ENCODE results near the gene GALNT17.

Gene GALNT17

DNA sequence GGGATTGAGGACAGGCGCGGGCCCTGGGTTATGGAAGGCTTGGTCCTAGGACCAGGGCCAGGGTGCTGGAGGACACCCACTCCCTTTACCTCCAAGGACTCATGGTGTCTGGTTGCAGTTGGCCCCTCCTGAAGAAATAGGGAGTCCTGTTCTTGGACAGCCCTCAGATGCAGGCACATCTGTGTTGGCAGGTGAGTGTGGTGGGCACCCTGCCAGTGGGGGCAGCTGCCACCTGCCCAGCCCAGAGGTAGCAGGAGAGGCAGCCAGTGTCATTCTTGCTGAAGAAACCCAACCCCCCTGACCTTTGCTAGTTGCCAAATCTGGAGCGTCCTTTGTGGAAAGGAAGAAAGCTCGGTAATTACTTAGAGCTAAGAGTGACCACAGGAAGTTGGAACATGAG is 8.3 kb downstream of the GALNT17 start:
- H3K4me3 Mint-ChIP-seq, result no peak overlapping the region
- no peaks in the 10 kb centered on the region for H3K27me3 Mint-ChIP-seq
- no peaks in the 10 kb centered on the region for H3K36me3 Mint-ChIP-seq
- no peak overlapping the region for H3K27ac Mint-ChIP-seq
- peaks cover 3% of the 10 kb centered on the region for H3K9me3 Mint-ChIP-seq (ENCODE audit: low read depth)
- no peaks in the 10 kb centered on the region for H3K4me1 Mint-ChIP-seq (ENCODE audit: low read depth)

DNA sequence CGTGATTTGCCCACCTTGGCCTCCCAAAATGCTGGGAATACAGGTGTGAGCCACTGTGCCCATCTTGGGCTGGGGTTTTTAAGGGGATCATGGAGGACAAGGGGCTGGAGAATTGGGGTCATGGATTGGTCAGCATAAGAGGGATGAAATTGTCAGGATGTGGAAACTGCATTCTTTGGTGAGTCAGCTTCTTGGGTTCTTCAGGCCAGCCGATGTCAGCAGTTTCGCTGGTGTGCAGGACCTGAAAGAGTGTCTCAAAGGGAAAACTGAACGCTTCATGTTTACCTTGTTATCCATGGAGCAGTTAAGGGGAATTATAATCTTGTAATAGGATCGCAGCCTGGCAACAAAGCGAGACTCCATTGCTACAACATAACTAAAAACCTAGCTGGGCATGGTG is 13.0 kb downstream of the GALNT17 start:
- no peak overlapping the region for H3K4me3 Mint-ChIP-seq
- no peaks in the 10 kb centered on the region for H3K27me3 Mint-ChIP-seq
- peaks cover 3% of the 10 kb centered on the region for H3K9me3 Mint-ChIP-seq (ENCODE audit: low read depth)
- H3K4me1 Mint-ChIP-seq (ENCODE audit: low read depth), result no peaks in the 10 kb centered on the region
- no peak overlapping the region for H3K27ac Mint-ChIP-seq
- H3K36me3 Mint-ChIP-seq, result no peaks in the 10 kb centered on the region

DNA sequence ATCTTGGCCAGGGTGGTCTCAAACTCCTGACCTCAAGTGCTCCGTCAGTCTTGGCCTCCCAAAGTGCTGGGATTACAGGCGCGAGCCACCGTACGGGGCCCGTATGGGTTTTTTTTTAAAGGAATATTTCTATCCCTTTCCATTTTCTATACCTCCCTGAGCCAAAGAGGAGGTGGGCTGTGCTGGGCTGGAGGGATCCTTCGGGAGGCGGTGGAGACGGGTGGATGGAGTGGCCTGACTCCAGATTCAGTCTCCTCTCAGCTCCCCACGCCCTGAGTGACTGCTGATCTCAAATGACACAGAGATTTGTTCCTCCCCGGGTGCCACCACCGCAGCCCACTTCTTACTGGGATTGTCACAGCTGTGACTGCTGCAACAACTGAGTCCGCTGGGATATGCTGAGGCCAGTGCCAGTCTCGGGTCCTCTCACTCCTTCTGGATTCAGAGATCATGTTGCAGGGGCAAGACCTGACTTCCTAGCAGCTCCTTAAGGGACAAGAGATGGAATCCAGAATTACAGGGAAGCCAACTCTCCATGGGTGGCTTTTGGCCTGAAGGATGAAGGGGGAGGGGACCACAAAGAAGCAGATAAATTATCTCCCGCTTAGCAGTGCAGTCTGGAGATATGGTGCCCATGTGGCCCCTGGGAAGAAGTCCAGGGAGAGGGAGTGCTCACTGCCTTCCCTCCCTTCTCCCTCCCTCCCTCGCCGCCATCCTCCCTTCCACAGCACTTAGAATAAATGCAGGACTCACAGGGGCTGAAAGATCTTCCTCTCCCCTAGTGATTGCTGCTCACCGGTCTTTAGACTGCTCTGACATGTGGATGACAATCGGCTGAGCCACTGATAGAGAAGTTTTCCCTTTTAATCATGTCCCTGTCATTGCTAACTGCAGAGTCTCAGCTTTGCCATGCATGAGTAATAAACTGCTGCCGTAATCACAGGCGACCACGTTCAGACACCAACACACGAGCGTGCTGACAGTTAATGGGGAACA is 14.3 kb downstream of the GALNT17 start:
- H3K9me3 Mint-ChIP-seq (ENCODE audit: low read depth), result peaks cover 3% of the 10 kb centered on the region
- no peak overlapping the region for H3K4me3 Mint-ChIP-seq
- H3K27me3 Mint-ChIP-seq, result no peaks in the 10 kb centered on the region
- H3K27ac Mint-ChIP-seq, result no peak overlapping the region
- H3K4me1 Mint-ChIP-seq (ENCODE audit: low read depth), result no peaks in the 10 kb centered on the region
- no peaks in the 10 kb centered on the region for H3K36me3 Mint-ChIP-seq

DNA sequence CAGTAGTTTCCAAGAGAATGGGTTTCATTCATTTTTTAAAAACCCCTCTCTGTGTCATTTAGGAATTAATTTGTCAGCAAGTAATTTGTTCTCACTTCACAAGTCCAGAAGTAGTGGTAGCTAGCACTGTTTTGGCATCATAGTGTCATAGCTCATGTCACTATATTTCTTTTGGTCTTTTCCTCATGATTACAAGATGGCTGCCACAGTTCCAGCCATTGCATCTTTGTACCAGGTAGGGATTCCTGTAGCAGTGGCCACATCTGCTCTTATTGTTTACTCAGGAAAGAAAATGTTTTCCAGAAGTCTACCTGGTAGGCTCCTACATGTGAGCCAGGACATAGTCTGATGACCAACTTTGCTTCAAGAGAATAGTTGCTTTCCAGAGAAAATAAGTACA is 16.2 kb downstream of the GALNT17 start:
- Mint-ChIP-seq H3K9me3 (ENCODE audit: low read depth) (peaks cover 2% of the 10 kb centered on the region), H3K36me3 (no peaks in the 10 kb centered on the region), H3K4me3 (no peak overlapping the region), H3K27me3 (no peaks in the 10 kb centered on the region), H3K4me1 (ENCODE audit: low read depth) (no peaks in the 10 kb centered on the region), H3K27ac (no peak overlapping the region)

DNA sequence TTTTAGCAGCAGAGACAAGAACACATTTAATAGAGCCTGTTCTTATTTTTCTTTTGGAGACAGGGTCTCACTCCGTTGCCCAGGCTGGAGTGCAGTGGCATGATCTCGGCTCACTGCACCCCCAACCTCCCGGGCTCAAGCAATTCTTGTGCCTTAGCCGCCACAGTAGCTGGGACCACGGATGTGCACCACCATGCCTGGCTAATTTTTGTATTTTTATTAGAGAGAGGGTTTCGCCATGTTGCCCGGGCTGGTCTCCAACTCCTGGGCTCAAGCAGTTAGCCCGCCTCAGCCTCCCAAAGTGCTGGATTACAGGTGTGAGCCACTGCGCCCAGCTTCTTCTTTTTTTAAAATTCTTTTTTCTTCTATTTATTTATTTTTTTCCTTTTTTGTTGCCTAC is 23.3 kb downstream of the GALNT17 start:
- no peaks in the 10 kb centered on the region for H3K4me1 Mint-ChIP-seq (ENCODE audit: low read depth)
- H3K36me3 Mint-ChIP-seq, result no peaks in the 10 kb centered on the region
- no peak overlapping the region for H3K27ac Mint-ChIP-seq
- no peaks in the 10 kb centered on the region for H3K27me3 Mint-ChIP-seq
- no peak overlapping the region for H3K4me3 Mint-ChIP-seq
- peaks cover 5% of the 10 kb centered on the region for H3K9me3 Mint-ChIP-seq (ENCODE audit: low read depth)

DNA sequence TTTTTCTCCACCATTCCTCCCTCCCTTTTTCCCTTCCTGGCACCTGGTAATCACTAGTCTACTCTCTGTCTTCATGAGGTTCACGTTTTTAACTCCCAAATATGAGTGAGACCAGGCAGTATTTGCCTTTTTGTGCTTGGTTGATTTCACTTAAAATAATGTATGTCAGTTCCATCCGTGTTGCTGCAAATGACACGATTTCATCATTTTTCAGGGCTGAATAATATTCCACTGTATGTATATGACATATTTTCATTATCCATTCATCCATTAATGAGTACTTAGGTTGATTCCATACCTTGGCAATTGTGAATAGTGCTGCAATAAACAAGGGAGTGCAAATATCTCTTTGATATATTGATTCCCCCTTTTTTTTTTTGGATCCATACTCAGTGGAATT is 25.8 kb downstream of the GALNT17 start:
- Mint-ChIP-seq H3K4me1 (ENCODE audit: low read depth) (no peaks in the 10 kb centered on the region), H3K4me3 (no peak overlapping the region), H3K27ac (no peak overlapping the region), H3K36me3 (no peaks in the 10 kb centered on the region), H3K27me3 (no peaks in the 10 kb centered on the region), H3K9me3 (ENCODE audit: low read depth) (peaks cover 5% of the 10 kb centered on the region)

DNA sequence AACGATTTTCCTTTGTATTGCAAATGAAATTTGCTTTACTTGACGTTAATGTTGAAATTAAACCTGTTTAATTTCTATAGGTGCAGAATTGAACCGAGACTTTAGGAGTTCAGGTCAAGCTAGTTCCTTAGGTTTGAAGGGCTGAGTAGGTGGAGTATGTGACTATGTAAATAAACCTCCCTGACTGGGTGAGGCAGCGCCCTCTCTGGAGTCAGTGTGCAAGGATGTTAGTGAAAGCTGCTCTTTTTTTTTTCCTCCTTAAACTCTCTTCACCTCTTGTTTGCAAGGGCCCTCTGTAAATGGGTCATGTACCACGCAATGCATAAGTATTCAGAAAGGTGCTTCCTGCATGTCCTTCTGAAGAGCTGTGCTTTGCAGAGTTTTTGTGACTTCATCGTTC is 33.8 kb downstream of the GALNT17 start:
- Mint-ChIP-seq H3K27me3 (no peaks in the 10 kb centered on the region), H3K36me3 (no peaks in the 10 kb centered on the region), H3K4me3 (no peak overlapping the region), H3K9me3 (ENCODE audit: low read depth) (no peaks in the 10 kb centered on the region), H3K27ac (no peak overlapping the region), H3K4me1 (ENCODE audit: low read depth) (no peaks in the 10 kb centered on the region)

DNA sequence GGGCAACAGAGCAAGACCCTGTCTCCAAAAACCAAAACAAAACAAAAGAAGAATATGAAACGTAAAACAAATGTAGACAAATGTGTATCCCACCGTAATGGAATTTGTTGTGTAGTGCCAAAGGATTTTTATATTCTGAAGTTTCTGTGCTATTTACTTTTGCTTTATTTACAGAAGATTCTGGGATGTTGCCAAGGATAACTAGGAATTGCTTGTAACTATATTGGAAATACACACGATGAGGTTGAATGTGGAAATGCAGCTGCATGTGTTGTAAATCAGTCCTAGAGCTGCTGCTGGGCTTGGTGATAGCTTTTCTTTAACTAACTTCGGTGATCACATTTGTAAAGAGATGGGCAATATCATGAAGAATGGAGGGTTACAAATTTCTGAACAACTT is 39.5 kb downstream of the GALNT17 start:
- H3K36me3 Mint-ChIP-seq, result no peaks in the 10 kb centered on the region
- no peaks in the 10 kb centered on the region for H3K4me1 Mint-ChIP-seq (ENCODE audit: low read depth)
- no peaks in the 10 kb centered on the region for H3K27me3 Mint-ChIP-seq
- H3K4me3 Mint-ChIP-seq, result no peak overlapping the region
- H3K9me3 Mint-ChIP-seq (ENCODE audit: low read depth), result peaks cover 4% of the 10 kb centered on the region
- H3K27ac Mint-ChIP-seq, result no peak overlapping the region

DNA sequence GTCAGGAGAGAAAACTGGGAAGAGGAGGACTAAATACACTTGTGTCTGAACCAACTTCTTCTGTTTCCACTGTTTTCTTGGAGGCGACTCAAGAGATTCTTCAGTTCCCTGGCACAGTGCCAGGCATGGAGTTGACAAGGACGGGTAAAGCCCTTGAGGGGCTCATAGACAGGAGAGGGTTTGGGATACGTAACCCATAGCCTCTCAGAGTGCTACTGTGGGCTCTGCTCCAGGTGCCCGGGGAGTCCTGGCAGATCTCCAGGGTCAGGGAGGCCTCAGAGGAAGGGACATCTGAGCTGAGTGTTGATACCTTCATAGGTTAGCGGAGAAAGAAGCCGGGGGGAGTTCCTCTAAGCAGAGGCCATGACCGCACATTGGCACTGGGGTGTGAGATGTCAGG is 42.0 kb downstream of the GALNT17 start:
- Mint-ChIP-seq H3K9me3 (ENCODE audit: low read depth) (peaks cover 14% of the 10 kb centered on the region), H3K27ac (no peak overlapping the region), H3K36me3 (no peaks in the 10 kb centered on the region), H3K4me3 (no peak overlapping the region), H3K4me1 (ENCODE audit: low read depth) (no peaks in the 10 kb centered on the region), H3K27me3 (no peaks in the 10 kb centered on the region)

DNA sequence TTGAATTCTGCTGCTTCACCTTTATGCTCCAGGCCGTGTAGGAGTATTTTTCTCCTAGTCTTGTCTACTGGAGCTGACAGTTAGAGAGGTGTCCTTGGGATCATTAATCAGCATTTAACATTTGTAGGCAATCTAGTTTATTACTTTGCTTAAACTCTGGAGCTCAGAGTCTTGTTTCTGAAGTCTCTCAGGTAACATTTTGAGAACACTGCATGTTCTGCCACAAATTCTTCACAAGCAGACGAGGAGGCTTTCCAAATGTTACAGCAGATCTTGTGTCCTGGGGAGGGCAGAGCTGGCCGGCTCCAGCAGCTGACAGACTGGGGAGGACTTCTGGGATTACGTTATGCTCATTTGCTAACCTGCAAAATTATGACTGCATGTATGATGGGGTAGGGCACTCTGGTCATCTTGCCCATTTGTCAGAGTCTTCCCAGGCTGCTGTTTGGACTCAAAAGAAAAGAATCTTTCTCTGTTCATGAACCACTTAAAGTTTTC is 50.5 kb downstream of the GALNT17 start:
- Mint-ChIP-seq H3K4me3 (no peak overlapping the region), H3K27ac (no peak overlapping the region), H3K27me3 (no peaks in the 10 kb centered on the region), H3K36me3 (no peaks in the 10 kb centered on the region), H3K4me1 (ENCODE audit: low read depth) (no peaks in the 10 kb centered on the region), H3K9me3 (ENCODE audit: low read depth) (peaks cover 9% of the 10 kb centered on the region)

DNA sequence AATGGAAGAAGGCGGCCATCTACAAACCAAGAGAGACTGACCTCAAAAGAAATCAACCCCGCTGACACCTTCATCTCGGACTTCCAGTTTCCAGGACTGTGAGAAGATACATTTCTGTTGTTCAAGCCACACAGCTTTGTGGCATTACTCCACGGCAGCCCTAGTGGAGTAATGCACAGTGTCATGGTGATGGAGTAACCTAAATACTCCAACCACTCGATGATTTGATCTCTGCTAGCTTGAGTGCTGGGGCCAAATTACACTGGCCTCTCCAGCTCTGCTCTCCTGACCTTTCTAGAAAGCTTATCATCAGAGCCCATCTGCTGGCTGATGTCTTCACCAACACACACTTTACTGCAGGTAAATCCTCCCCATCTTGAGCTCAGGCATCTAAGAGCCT is 52.2 kb downstream of the GALNT17 start:
- Mint-ChIP-seq H3K36me3 (no peaks in the 10 kb centered on the region), H3K9me3 (ENCODE audit: low read depth) (peaks cover 9% of the 10 kb centered on the region), H3K4me1 (ENCODE audit: low read depth) (no peaks in the 10 kb centered on the region), H3K27me3 (no peaks in the 10 kb centered on the region), H3K4me3 (no peak overlapping the region), H3K27ac (no peak overlapping the region)

DNA sequence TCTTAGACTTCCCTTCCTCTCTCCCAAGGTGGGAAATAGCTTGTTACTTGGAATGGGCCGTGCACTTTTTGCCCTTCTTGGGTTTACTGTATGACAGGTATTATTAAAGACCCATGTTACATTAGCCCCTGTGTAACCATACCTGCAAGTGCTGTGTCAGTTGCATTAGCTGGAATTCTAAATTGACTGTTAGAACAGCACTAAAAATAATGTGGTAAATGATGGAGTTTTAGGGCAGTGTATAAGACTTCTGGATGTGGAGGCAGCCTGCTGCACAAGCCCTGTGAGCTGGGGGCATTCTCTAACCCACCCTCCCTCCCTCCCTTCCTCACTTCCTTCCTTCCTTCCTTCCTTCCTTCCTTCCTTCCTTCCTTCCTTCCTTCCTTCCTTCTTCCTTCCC is 52.7 kb downstream of the GALNT17 start:
- Mint-ChIP-seq H3K4me1 (ENCODE audit: low read depth) (no peaks in the 10 kb centered on the region), H3K4me3 (no peak overlapping the region)

DNA sequence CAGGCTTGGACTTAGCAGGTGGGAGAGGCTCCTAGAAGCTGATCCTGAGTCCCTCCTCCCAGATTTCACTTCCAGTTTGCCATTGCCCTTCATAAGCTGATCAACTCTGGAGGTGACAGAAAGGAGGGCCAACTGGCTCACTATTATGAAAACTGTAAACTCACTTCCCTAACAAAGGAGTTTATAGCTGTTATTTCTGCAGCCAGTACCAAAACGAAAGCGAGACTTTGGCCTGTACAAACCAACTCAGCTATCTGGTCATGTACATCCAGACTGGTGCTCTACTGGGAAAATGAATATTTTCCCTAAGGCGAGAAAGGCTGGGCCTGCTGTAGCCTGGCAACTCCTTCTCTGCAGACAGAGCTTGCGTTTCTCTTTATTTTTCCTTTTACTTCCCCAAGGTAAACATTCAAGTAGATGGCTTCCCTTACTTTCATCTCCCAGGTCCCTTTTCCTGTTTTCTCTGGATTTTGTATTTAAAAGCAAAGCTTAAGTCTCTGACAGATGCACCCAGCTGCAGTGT is 54.7 kb downstream of the GALNT17 start:
- Mint-ChIP-seq H3K4me3 (no peak overlapping the region), H3K27me3 (no peaks in the 10 kb centered on the region), H3K27ac (no peak overlapping the region), H3K4me1 (ENCODE audit: low read depth) (no peaks in the 10 kb centered on the region), H3K9me3 (ENCODE audit: low read depth) (peaks cover 11% of the 10 kb centered on the region), H3K36me3 (no peaks in the 10 kb centered on the region)

More for the DNA sequence above, 52.7 kb downstream of the GALNT17 start:
- H3K27me3 Mint-ChIP-seq, result no peaks in the 10 kb centered on the region
- no peak overlapping the region for H3K27ac Mint-ChIP-seq
- peaks cover 14% of the 10 kb centered on the region for H3K9me3 Mint-ChIP-seq (ENCODE audit: low read depth)
- H3K36me3 Mint-ChIP-seq, result no peaks in the 10 kb centered on the region

DNA sequence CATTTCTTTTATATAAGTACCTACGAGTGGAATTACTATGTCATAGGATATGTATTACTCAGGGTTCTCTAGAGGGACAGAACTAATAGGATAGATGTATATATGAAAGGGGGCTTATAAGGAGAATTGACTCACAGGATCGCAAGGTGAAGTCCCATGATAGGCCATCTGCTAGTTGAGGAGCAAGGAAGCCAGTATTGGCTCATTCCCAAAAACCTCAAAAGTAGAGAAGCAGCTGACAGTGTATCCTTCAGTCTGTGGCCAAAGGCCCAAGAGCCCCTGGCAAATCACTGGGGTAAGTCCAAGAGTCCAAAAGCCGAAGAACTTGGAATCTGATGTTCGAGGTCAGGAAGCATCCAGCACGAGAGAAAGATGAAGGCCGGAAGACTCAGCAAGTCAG is 59.8 kb downstream of the GALNT17 start:
- no peaks in the 10 kb centered on the region for H3K27me3 Mint-ChIP-seq
- no peak overlapping the region for H3K4me3 Mint-ChIP-seq
- no peak overlapping the region for H3K27ac Mint-ChIP-seq
- no peaks in the 10 kb centered on the region for H3K4me1 Mint-ChIP-seq (ENCODE audit: low read depth)
- H3K36me3 Mint-ChIP-seq, result no peaks in the 10 kb centered on the region
- H3K9me3 Mint-ChIP-seq (ENCODE audit: low read depth), result peaks cover 11% of the 10 kb centered on the region

DNA sequence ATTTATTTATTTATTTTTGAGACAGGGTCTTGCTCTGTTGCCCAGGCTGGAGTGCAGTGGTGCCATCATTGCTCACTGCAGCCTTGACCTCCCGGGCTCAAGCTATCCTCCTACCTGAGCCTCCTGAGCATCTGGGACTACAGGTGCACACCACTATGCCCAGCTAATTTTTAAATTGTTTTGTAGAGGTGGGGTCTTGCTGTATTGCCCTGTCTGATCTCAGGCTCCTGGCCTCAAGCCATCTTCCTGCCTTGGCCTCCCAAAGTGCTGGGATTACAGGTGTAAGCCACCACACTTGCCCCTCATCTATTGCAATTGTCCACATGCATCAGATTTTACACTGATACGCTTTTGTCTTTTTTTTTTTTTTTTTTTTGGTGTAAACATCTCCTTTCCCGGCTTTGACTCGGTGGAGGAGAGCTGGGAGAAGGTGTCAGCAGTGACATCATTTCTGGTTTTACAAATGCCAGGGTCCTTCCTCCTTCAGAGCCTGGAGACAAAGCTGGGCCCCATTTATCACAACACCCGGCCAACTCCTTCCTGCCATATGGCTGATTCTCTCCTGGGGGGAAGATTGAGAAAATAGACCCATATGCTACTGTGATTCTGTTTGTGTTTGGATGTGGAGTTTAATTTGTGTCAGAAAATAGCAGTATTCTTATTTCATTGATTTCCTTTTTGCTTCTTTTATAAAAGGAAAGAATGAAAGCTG is 61.3 kb downstream of the GALNT17 start:
- Mint-ChIP-seq H3K4me1 (ENCODE audit: low read depth) (no peaks in the 10 kb centered on the region), H3K4me3 (no peak overlapping the region), H3K9me3 (ENCODE audit: low read depth) (peaks cover 15% of the 10 kb centered on the region), H3K36me3 (no peaks in the 10 kb centered on the region), H3K27ac (no peak overlapping the region), H3K27me3 (no peaks in the 10 kb centered on the region)

All from activated naive CD8-positive, alpha-beta T cell (primary cell).